Testis (tissue), 3 donors: ENCODE data around the gene SAMD4A. TPM values are rescaled to one million over a fixed set of nuclear protein-coding genes. Genes with fewer than 3 reads are reported as not detected.

Source experiments
- DNase-seq: peaks from one replicate; pipeline ENCODE4 v3.0.0-alpha.2; 2019
- H3K27ac ChIP-seq, 2 donors: fragments of 200-600 bp; sonication (generic); one replicate each; pipeline ENCODE4 v1.5.1; 2019
- H3K27me3 ChIP-seq: fragments of 200-600 bp; sonication (generic); one replicate; pipeline ENCODE4 v1.5.1; 2019
- H3K36me3 ChIP-seq: fragments of 200-600 bp; sonication (generic); one replicate; pipeline ENCODE4 v1.5.1; 2017; ENCODE audit warnings: low read depth; ENCODE audit errors: missing control alignments
- H3K4me1 ChIP-seq: fragments of 200-600 bp; sonication (generic); one replicate; pipeline ENCODE4 v1.5.1; 2019
- H3K4me3 ChIP-seq, 2 donors: fragments of 200-600 bp; sonication (generic); one replicate each; pipeline ENCODE4 v1.5.1; 2017 to 2019
- H3K9me3 ChIP-seq: fragments of 200-600 bp; sonication (generic); one replicate; pipeline ENCODE4 v1.5.1; 2017
- POLR2A ChIP-seq: fragments of 450-650 bp; IDR thresholded peaks from one replicate; pipeline ENCODE4 v1.6.1; 2017; ENCODE audit warnings: antibody characterized with exemption, mild to moderate bottlenecking, moderate library complexity
- WGBS, 2 donors: methylation state at CpG; one replicate each; pipeline ENCODE4 v1.1.5; 2018; 5-methylcytosine and 5-hydroxymethylcytosine counted together
- intact Hi-C: fragments of 100-400 bp; cut with DNase I; formaldehyde crosslinking; loops from one replicate; pipeline ENCODE4 v1.15.1; 2023; ENCODE audit warnings: low total_unique reads
- polyA plus RNA-seq: library from polyadenylated mRNA; stranded (reverse); fragments of 350-450 nt; fragmentation: Illumina TruSeq; extraction: RNeasy Lipid Tissue Mini Kit (QIAGEN cat#74804); gene quantifications from one replicate; pipeline ENCODE4 v1.2.3, GENCODE V29; 2014; ENCODE audit warnings: low read depth, low replicate concordance; ENCODE audit not compliant: insufficient read depth
- total RNA-seq, 2 donors: library from RNA; depleted of rRNA; stranded (reverse); fragments of >200 nt; gene quantifications; one replicate each; pipeline ENCODE4 v1.2.3, GENCODE V29; 2016
- TF ChIP-seq, protein P1 (sequence below), 3 experiments: fragments of 450-650 bp in 2 of 3; fragments of 200-600 bp in 1 of 3; sonication (generic) in 1 of 3; IDR thresholded peaks; one replicate each; pipeline ENCODE4 v1.5.1; 2016 to 2019; ENCODE audit warnings: antibody characterized with exemption in 3 of 3, mild to moderate bottlenecking in 2 of 3, moderate library complexity in 1 of 3

SAMD4A gene
- total and polyA plus RNA-seq, 3 donors from 2014 or later: 103 to 369 (median 259) TPM

GRCh38 chr14:54698966-54699530 is 132.1 kb downstream of the SAMD4A start:
- intact Hi-C loops: no loop called here
- no peak for DNase-seq
- H3K9me3 ChIP-seq: no peaks in the 10 kb centered on the region
- TF ChIP-seq POLR2A: no peak
- TF ChIP-seq, protein P1, sequence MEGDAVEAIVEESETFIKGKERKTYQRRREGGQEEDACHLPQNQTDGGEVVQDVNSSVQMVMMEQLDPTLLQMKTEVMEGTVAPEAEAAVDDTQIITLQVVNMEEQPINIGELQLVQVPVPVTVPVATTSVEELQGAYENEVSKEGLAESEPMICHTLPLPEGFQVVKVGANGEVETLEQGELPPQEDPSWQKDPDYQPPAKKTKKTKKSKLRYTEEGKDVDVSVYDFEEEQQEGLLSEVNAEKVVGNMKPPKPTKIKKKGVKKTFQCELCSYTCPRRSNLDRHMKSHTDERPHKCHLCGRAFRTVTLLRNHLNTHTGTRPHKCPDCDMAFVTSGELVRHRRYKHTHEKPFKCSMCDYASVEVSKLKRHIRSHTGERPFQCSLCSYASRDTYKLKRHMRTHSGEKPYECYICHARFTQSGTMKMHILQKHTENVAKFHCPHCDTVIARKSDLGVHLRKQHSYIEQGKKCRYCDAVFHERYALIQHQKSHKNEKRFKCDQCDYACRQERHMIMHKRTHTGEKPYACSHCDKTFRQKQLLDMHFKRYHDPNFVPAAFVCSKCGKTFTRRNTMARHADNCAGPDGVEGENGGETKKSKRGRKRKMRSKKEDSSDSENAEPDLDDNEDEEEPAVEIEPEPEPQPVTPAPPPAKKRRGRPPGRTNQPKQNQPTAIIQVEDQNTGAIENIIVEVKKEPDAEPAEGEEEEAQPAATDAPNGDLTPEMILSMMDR (IDR thresholded peaks at IDR 0.05): no peak
- 62 to 88% methylated on average over 1 of the region's 1 CpG for WGBS, 2 donors
- no peak overlapping the region for H3K4me3 ChIP-seq
- H3K36me3 ChIP-seq: no peaks in the 10 kb centered on the region
- H3K4me1 ChIP-seq: peaks cover 9% of the 10 kb centered on the region
- no peaks in the 10 kb centered on the region for H3K27me3 ChIP-seq
- H3K27ac ChIP-seq: no peak overlapping the region

- Histone ChIP-seq H3K4me3 (no peak overlapping the region), H3K4me1 (peaks cover 9% of the 10 kb centered on the region)
- intact Hi-C loops: no loop called here
Measured at GRCh38 chr14:54699735-54700134, 132.8 kb downstream of the SAMD4A start.

GRCh38 chr14:54700717-54701116 is 133.8 kb downstream of the SAMD4A start:
- H3K4me3 ChIP-seq: no peak overlapping the region
- no peaks in the 10 kb centered on the region for H3K27me3 ChIP-seq
- H3K36me3 ChIP-seq: no peaks in the 10 kb centered on the region
- peaks cover 9% of the 10 kb centered on the region for H3K4me1 ChIP-seq
- 92 to 98% methylated on average over 2 of the region's 2 CpGs for WGBS, 2 donors
- intact Hi-C loops: no loop called here
- H3K9me3 ChIP-seq: no peaks in the 10 kb centered on the region
- TF ChIP-seq, protein P1 (IDR thresholded peaks at IDR 0.05): no peak
- no peak for TF ChIP-seq POLR2A
- H3K27ac ChIP-seq: no peak overlapping the region
- no peak for DNase-seq

More at GRCh38 chr14:54699735-54700134, 132.8 kb downstream of the SAMD4A start:
- no peaks in the 10 kb centered on the region for H3K9me3 ChIP-seq
- no peaks in the 10 kb centered on the region for H3K36me3 ChIP-seq
- TF ChIP-seq, protein P1 (IDR thresholded peaks at IDR 0.05): no peak
- no peak for TF ChIP-seq POLR2A
- H3K27me3 ChIP-seq: no peaks in the 10 kb centered on the region
- no peak overlapping the region for H3K27ac ChIP-seq
- WGBS, 2 donors: 74 to 81% methylated on average over 3 of the region's 3 CpGs
- no peak for DNase-seq

GRCh38 chr14:54702014-54702491 is 135.1 kb downstream of the SAMD4A start:
- peaks cover 9% of the 10 kb centered on the region for H3K4me1 ChIP-seq
- intact Hi-C loops: no loop called here
- H3K36me3 ChIP-seq: no peaks in the 10 kb centered on the region

More at GRCh38 chr14:54702014-54702491, 135.1 kb downstream of the SAMD4A start:
- Histone ChIP-seq H3K27me3 (no peaks in the 10 kb centered on the region), H3K9me3 (no peaks in the 10 kb centered on the region), H3K4me3 (no peak overlapping the region), H3K27ac (no peak overlapping the region)
- DNase-seq: no peak
- 85 to 95% methylated on average over 12 of the region's 12 CpGs for WGBS, 2 donors
- no peak for TF ChIP-seq POLR2A
- TF ChIP-seq, protein P1 (IDR thresholded peaks at IDR 0.05): no peak
